ENCODE data around the gene FGF14. TPM values are rescaled to one million over a fixed set of nuclear protein-coding genes. Genes with fewer than 3 reads are reported as not detected.

Gene FGF14
- total and polyA plus RNA-seq, 5 donors from 2014 or later: 0.09 TPM; not detected in 4

DNA sequence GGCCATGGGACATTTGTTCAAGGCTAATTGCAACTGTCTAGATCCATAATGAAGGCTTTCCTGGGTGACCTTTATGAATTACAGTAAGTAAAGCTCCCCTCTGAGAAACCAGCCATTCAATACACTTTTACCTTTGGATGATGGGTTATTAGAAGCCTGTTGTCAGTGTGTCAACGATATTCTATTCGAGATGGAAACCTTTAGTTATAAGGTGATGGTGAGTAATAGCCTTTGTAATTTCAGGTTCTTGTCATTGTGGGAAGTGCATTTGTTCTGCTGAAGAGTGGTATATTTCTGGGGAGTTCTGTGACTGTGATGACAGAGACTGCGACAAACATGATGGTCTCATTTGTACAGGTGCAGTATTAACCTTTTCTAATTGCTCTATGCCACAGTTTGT, 687.7 kb downstream of the FGF14 start:
- Histone ChIP-seq H3K4me1 (ENCODE audit: control insufficient read depth, insufficient read depth, low read length, poor library complexity, severe bottlenecking) (no peaks in the 10 kb centered on the region), H3K9me3 (ENCODE audit: control insufficient read depth in 2 of 2, low read length in 2 of 2) (no peaks in the 10 kb centered on the region), H3K36me3 (ENCODE audit: control insufficient read depth, insufficient read depth, low read length) (no peaks in the 10 kb centered on the region), H3K27me3 (ENCODE audit: control insufficient read depth, insufficient read depth, low read length) (no peaks in the 10 kb centered on the region), H3K4me3 (ENCODE audit: low read depth, low read length) (no peak overlapping the region), H3K27ac (ENCODE audit: insufficient read depth, low read length, poor library complexity, severe bottlenecking) (no peak overlapping the region)
- H3K4me3 Mint-ChIP-seq: no peak overlapping the region
- no peaks in the 10 kb centered on the region for H3K27me3 Mint-ChIP-seq
- no peak overlapping the region for H3K27ac Mint-ChIP-seq
- DNase-seq: no peak
- no peaks in the 10 kb centered on the region for H3K9me3 Mint-ChIP-seq
- ATAC-seq (ENCODE audit: low read depth in 2 of 2): no peak
- H3K36me3 Mint-ChIP-seq: no peaks in the 10 kb centered on the region
- H3K4me1 Mint-ChIP-seq: no peaks in the 10 kb centered on the region

DNA sequence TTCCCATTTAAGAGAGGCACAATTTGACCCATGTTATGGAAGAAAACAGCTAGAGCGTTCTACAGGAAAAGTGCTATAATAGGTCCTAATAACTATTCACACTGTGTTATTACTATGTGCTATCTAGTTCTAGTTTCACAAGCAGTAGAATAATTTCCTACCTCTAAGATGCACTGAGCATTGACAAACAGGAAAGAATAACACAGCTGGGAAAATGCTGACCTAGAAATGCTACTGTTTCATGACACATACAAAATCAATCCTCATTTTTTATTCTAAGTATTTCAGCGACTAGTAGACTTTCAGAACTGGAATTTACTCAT, 689.9 kb downstream of the FGF14 start:
- H3K4me1 Mint-ChIP-seq: no peaks in the 10 kb centered on the region
- no peaks in the 10 kb centered on the region for H3K9me3 ChIP-seq (ENCODE audit: control insufficient read depth in 2 of 2, low read length in 2 of 2)
- no peaks in the 10 kb centered on the region for H3K27me3 Mint-ChIP-seq
- no peaks in the 10 kb centered on the region for H3K36me3 Mint-ChIP-seq
- H3K27me3 ChIP-seq (ENCODE audit: control insufficient read depth, insufficient read depth, low read length): no peaks in the 10 kb centered on the region
- H3K27ac Mint-ChIP-seq: no peak overlapping the region
- no peaks in the 10 kb centered on the region for H3K4me1 ChIP-seq (ENCODE audit: control insufficient read depth, insufficient read depth, low read length, poor library complexity, severe bottlenecking)
- no peak overlapping the region for H3K4me3 Mint-ChIP-seq
- H3K27ac ChIP-seq (ENCODE audit: insufficient read depth, low read length, poor library complexity, severe bottlenecking): no peak overlapping the region
- H3K9me3 Mint-ChIP-seq: peaks cover 0 to 3% (median 0%) of the 10 kb centered on the region in 7 donors
- ATAC-seq (ENCODE audit: low read depth in 2 of 2): no peak
- H3K36me3 ChIP-seq (ENCODE audit: control insufficient read depth, insufficient read depth, low read length): no peaks in the 10 kb centered on the region
- no peak for DNase-seq
- H3K4me3 ChIP-seq (ENCODE audit: low read depth, low read length): no peak overlapping the region

DNA sequence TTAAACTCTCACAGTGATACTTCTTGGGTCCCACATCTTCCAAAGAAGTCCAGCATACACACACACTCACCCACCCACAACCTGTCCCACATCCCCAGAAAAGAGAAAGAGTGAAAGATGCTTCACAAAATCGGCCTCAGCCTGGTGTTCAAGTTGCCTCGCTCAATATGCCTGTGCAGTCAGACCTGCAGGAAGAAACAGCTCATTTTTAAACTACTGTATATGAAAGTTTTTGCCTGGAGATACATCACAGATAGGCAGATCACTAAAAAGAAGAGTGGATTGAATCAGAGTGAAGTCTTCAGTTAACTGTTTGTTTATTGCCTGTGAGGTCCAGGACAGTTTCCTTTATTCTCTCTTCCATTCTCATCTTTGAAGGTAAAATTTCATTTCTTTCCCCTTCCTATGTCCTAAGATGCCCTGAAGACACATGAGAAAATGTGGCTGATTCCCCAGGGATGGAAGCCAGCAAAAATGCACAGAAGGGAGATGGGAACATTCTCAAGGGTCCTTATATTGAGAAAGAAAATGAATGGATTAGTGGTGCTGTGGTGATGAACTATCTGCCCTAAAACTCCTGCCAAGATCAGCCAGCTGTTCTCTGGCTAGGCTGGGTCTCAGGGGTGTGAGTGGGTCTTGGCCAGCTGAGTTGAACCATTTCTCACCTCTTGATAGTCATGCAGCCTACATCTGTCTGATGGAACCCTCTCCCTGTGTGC, 690.4 kb downstream of the FGF14 start:
- Mint-ChIP-seq H3K9me3 (peaks cover 0 to 3% (median 0%) of the 10 kb centered on the region in 7 donors), H3K27ac (no peak overlapping the region), H3K4me3 (no peak overlapping the region), H3K36me3 (no peaks in the 10 kb centered on the region), H3K27me3 (no peaks in the 10 kb centered on the region), H3K4me1 (peaks cover 0 to 5% (median 1%) of the 10 kb centered on the region in 4 donors)
- Histone ChIP-seq H3K4me3 (ENCODE audit: low read depth, low read length) (no peak overlapping the region), H3K27me3 (ENCODE audit: control insufficient read depth, insufficient read depth, low read length) (no peaks in the 10 kb centered on the region), H3K9me3 (ENCODE audit: control insufficient read depth in 2 of 2, low read length in 2 of 2) (no peaks in the 10 kb centered on the region), H3K36me3 (ENCODE audit: control insufficient read depth, insufficient read depth, low read length) (no peaks in the 10 kb centered on the region), H3K4me1 (ENCODE audit: control insufficient read depth, insufficient read depth, low read length, poor library complexity, severe bottlenecking) (no peaks in the 10 kb centered on the region), H3K27ac (ENCODE audit: insufficient read depth, low read length, poor library complexity, severe bottlenecking) (no peak overlapping the region)
- no peak for DNase-seq
- no peak for ATAC-seq (ENCODE audit: low read depth in 2 of 2)

DNA sequence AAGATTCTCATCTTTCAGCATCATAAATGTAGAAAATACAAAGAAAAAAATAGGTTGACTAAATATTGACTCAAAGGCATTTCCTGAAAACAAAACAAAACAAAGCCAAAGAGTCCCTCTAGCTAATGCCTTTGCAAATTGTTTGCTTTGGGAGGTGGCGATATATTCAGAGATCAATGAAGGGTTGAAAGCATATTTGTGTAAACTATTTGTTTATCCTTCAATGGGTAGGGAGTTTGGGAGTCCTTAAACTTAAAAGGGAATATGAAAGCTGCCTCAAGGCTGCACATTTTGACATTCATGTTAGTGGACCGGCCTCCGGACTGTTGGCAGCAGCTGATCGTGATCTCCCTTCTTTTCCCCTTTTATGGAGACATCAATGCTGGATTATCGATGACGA, 691.9 kb downstream of the FGF14 start:
- Mint-ChIP-seq H3K9me3 (peaks cover 0 to 7% (median 0%) of the 10 kb centered on the region in 7 donors), H3K4me3 (no peak overlapping the region), H3K27ac (no peak overlapping the region), H3K36me3 (no peaks in the 10 kb centered on the region), H3K27me3 (no peaks in the 10 kb centered on the region), H3K4me1 (peaks cover 0 to 5% (median 1%) of the 10 kb centered on the region in 4 donors)
- no peak for ATAC-seq (ENCODE audit: low read depth in 2 of 2)
- no peaks in the 10 kb centered on the region for H3K27me3 ChIP-seq (ENCODE audit: control insufficient read depth, insufficient read depth, low read length)
- H3K9me3 ChIP-seq (ENCODE audit: control insufficient read depth in 2 of 2, low read length in 2 of 2): no peaks in the 10 kb centered on the region
- no peaks in the 10 kb centered on the region for H3K36me3 ChIP-seq (ENCODE audit: control insufficient read depth, insufficient read depth, low read length)
- no peak for DNase-seq
- H3K27ac ChIP-seq (ENCODE audit: insufficient read depth, low read length, poor library complexity, severe bottlenecking): no peak overlapping the region
- no peaks in the 10 kb centered on the region for H3K4me1 ChIP-seq (ENCODE audit: control insufficient read depth, insufficient read depth, low read length, poor library complexity, severe bottlenecking)
- H3K4me3 ChIP-seq (ENCODE audit: low read depth, low read length): no peak overlapping the region

DNA sequence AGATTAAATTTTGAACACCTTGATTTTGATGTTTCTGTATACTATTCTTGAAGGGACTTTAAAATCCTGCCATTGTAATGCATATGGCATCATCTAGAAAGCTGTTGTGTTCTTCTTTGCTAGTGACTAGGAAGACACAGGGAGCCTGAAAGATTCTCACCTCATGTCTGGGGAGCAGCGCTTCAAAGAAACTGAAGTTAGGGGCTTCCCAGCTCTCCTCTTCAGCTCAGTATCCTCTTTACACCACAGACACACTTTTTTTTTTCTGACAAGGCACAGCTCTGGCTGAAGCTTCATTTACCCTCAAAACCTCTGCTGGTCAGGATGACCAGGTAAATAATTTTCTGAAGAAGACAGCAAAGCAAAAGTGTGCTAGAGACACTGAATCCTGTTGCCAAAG, 693.7 kb downstream of the FGF14 start:
- Mint-ChIP-seq H3K4me1 (peaks cover 0 to 5% (median 1%) of the 10 kb centered on the region in 4 donors), H3K4me3 (no peak overlapping the region), H3K36me3 (no peaks in the 10 kb centered on the region), H3K27me3 (no peaks in the 10 kb centered on the region), H3K9me3 (peaks cover 0 to 10% (median 0%) of the 10 kb centered on the region in 7 donors), H3K27ac (no peak overlapping the region)
- Histone ChIP-seq H3K27ac (ENCODE audit: insufficient read depth, low read length, poor library complexity, severe bottlenecking) (no peak overlapping the region), H3K9me3 (ENCODE audit: control insufficient read depth in 2 of 2, low read length in 2 of 2) (no peaks in the 10 kb centered on the region), H3K4me3 (ENCODE audit: low read depth, low read length) (no peak overlapping the region), H3K4me1 (ENCODE audit: control insufficient read depth, insufficient read depth, low read length, poor library complexity, severe bottlenecking) (no peaks in the 10 kb centered on the region), H3K27me3 (ENCODE audit: control insufficient read depth, insufficient read depth, low read length) (no peaks in the 10 kb centered on the region), H3K36me3 (ENCODE audit: control insufficient read depth, insufficient read depth, low read length) (no peaks in the 10 kb centered on the region)
- DNase-seq (no peak), ATAC-seq (ENCODE audit: low read depth in 2 of 2) (no peak)

DNA sequence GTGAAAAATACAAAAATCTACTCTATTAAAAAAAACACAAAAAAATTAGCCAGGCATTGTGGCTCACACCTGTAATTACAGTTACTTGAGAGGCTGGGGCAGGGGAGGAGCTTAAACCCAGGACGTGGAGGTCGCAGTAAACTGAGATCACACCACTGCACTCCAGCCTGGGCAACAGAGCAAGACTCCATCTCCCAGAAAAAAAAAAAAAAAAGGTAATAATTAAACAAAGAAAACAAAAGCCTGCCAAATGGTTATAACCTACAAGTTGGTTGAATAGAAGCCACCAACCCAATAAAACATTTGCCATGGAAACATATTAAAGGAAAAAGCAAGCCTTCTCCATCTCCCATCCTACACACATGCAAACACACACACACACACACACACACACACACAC, 694.2 kb downstream of the FGF14 start:
- ATAC-seq (ENCODE audit: low read depth in 2 of 2): no peak
- Mint-ChIP-seq H3K36me3 (no peaks in the 10 kb centered on the region), H3K9me3 (peaks cover 0 to 10% (median 0%) of the 10 kb centered on the region in 7 donors), H3K4me1 (peaks cover 0 to 5% (median 1%) of the 10 kb centered on the region in 4 donors), H3K4me3 (no peak overlapping the region), H3K27ac (no peak overlapping the region), H3K27me3 (no peaks in the 10 kb centered on the region)
- Histone ChIP-seq H3K36me3 (ENCODE audit: control insufficient read depth, insufficient read depth, low read length) (no peaks in the 10 kb centered on the region), H3K27ac (ENCODE audit: insufficient read depth, low read length, poor library complexity, severe bottlenecking) (no peak overlapping the region), H3K4me3 (ENCODE audit: low read depth, low read length) (no peak overlapping the region), H3K9me3 (ENCODE audit: control insufficient read depth in 2 of 2, low read length in 2 of 2) (no peaks in the 10 kb centered on the region), H3K27me3 (ENCODE audit: control insufficient read depth, insufficient read depth, low read length) (no peaks in the 10 kb centered on the region), H3K4me1 (ENCODE audit: control insufficient read depth, insufficient read depth, low read length, poor library complexity, severe bottlenecking) (no peaks in the 10 kb centered on the region)
- no peak for DNase-seq

DNA sequence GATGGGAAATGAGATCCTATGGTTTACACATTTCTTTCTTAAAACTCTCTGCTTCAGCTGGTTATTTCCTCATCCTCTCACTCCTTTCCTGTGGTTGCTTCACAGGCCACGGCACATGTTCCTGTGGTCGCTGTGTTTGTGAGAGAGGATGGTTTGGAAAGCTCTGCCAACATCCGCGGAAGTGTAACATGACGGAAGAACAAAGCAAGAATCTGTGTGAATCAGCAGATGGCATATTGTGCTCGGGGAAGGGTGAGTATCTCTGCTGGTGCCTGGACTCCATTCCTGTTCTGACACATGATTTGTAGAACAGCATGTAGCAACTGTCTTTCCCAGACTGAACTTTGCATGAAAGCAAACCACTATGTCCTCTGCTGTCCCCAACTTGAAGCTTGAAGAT, 695.2 kb downstream of the FGF14 start:
- H3K4me1 ChIP-seq (ENCODE audit: control insufficient read depth, insufficient read depth, low read length, poor library complexity, severe bottlenecking): no peaks in the 10 kb centered on the region
- ATAC-seq (ENCODE audit: low read depth in 2 of 2) (peak in 1 of 2 donors; percentile 34), DNase-seq (no peak)
- peaks cover 0 to 10% (median 0%) of the 10 kb centered on the region in 7 donors for H3K9me3 Mint-ChIP-seq
- H3K9me3 ChIP-seq (ENCODE audit: control insufficient read depth in 2 of 2, low read length in 2 of 2): no peaks in the 10 kb centered on the region
- H3K4me3 ChIP-seq (ENCODE audit: low read depth, low read length): no peak overlapping the region
- H3K4me3 Mint-ChIP-seq: no peak overlapping the region
- H3K4me1 Mint-ChIP-seq: peaks cover 0 to 5% (median 1%) of the 10 kb centered on the region in 4 donors
- no peak overlapping the region for H3K27ac ChIP-seq (ENCODE audit: insufficient read depth, low read length, poor library complexity, severe bottlenecking)
- H3K36me3 ChIP-seq (ENCODE audit: control insufficient read depth, insufficient read depth, low read length): no peaks in the 10 kb centered on the region
- H3K27me3 ChIP-seq (ENCODE audit: control insufficient read depth, insufficient read depth, low read length): no peaks in the 10 kb centered on the region
- no peaks in the 10 kb centered on the region for H3K36me3 Mint-ChIP-seq
- no peaks in the 10 kb centered on the region for H3K27me3 Mint-ChIP-seq
- H3K27ac Mint-ChIP-seq: no peak overlapping the region

DNA sequence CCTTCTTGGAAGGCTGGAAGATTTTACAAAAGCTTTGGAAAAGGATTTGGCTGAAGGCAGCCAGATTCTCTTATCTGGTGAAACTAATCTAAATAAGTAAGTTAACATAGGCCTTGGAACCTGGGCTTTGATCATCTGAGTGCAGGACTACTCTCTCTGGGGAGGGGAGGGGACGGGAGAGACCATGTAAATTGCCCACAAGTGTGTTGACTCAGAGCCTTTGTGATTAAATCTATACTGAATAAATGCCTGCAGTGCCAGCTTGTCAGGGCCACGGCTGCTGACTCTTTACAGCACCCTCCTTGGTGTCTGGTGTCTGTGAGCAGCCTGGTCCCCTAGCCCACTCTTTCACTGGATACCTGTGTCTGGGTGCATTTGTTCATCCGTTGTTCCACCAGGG, 698.0 kb downstream of the FGF14 start:
- Histone ChIP-seq H3K9me3 (ENCODE audit: control insufficient read depth in 2 of 2, low read length in 2 of 2) (no peaks in the 10 kb centered on the region), H3K27ac (ENCODE audit: insufficient read depth, low read length, poor library complexity, severe bottlenecking) (no peak overlapping the region), H3K36me3 (ENCODE audit: control insufficient read depth, insufficient read depth, low read length) (no peaks in the 10 kb centered on the region), H3K4me3 (ENCODE audit: low read depth, low read length) (no peak overlapping the region), H3K27me3 (ENCODE audit: control insufficient read depth, insufficient read depth, low read length) (no peaks in the 10 kb centered on the region), H3K4me1 (ENCODE audit: control insufficient read depth, insufficient read depth, low read length, poor library complexity, severe bottlenecking) (no peaks in the 10 kb centered on the region)
- Mint-ChIP-seq H3K27ac (no peak overlapping the region), H3K27me3 (no peaks in the 10 kb centered on the region), H3K36me3 (no peaks in the 10 kb centered on the region), H3K4me3 (no peak overlapping the region), H3K9me3 (peaks cover 0 to 10% (median 0%) of the 10 kb centered on the region in 7 donors), H3K4me1 (peaks cover 0 to 5% (median 1%) of the 10 kb centered on the region in 4 donors)
- ATAC-seq (ENCODE audit: low read depth in 2 of 2) (no peak), DNase-seq (no peak)
